NOMO-1 treated with dmso at 0.1 percent for 144 hours (cell line): ENCODE measurements around the gene LRRC1.

Source experiments
- DNase-seq: peaks from one replicate; lab custom pipeline; 2025; ENCODE audit not compliant: unreplicated experiment; lab: John Stamatoyannopoulos, UW

LRRC1 gene

GRCh38 chr6:53878808-53879207 lies 84.0 kb downstream of the LRRC1 start:
- DNase-seq: no peak

DNA sequence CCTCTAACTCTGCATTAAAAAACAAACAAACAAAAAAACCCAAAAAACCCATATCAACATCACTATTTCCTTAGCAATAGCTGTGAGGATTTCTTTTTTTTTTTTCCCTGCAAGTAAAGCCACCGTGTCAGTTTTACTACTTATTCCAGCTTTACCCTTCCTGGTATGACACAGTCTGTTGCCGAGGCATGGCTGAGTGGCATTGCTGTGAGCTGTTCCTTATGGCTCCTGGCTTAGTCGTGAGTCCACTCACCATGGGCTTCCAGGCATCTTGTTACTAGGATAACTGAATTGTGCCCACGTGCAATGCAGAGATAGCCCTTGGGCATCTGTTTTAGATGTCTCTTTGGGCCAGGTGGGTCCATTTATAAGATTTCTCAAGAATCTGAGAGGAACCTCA lies 84.8 kb downstream of the LRRC1 start:
- no peak for DNase-seq

DNA sequence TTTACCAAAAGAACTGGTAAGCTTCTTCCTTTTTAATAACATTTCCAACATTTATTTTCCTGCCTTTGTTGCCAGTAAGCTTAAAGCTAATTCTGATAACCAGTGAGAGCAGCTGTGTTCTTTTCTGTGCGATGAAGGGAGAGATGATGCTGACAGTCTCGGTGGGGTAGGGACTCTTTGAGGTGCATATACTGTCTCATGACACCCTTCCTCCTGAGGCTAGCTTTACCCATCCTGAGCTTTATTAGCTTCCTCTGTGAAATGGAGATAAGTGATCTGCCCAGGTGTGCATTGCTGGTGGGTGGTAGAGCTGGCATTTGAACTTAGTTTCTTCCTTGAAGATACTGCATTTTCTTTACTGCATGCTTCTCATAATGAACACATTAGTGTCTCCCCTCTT lies 92.5 kb downstream of the LRRC1 start:
- no peak for DNase-seq

GRCh38 chr6:53888931-53889330 lies 94.1 kb downstream of the LRRC1 start:
- DNase-seq: no peak

DNA sequence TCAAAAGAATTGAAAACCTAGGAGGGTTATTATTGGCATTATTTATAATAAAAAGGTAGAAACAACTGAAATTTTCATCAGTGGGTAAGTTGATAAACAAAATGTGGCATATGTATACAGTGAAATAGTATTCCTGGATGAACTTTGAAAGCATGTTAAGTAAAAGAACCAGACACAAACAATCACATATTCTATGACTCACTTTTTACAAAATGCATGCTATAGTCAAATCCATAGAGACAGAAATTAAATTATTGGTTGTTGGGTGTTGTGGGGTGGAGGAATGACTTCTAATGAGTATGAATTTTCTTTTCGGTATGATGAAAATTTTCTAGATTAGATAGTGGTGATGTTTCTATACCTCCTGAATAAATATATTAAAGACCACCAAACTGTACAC lies 94.6 kb downstream of the LRRC1 start:
- DNase-seq: no peak

- DNase-seq: no peak
These were observed 97.9 kb downstream of the LRRC1 start for GRCh38 chr6:53892707-53893106.

- no peak for DNase-seq
These were observed 99.3 kb downstream of the LRRC1 start for GRCh38 chr6:53894091-53894490.

DNA sequence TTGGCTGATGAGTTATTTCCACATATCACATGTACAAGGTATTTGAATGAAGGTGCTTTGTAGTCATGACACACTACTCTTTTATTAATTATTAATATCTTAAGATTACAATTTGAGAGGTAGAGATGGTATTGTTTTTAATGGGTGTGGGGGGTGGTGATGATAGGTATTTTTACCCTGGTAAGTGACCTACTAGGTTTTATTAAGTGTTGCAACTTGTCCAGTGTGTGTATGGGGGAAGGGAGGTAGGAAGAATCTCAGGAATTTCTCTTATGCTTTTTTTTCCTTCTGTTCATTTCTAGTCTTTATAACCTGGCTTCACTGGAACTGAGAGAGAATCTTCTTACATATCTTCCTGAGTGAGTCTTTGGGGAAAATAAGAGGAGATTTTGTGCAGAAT lies 101.4 kb downstream of the LRRC1 start:
- DNase-seq: no peak

DNA sequence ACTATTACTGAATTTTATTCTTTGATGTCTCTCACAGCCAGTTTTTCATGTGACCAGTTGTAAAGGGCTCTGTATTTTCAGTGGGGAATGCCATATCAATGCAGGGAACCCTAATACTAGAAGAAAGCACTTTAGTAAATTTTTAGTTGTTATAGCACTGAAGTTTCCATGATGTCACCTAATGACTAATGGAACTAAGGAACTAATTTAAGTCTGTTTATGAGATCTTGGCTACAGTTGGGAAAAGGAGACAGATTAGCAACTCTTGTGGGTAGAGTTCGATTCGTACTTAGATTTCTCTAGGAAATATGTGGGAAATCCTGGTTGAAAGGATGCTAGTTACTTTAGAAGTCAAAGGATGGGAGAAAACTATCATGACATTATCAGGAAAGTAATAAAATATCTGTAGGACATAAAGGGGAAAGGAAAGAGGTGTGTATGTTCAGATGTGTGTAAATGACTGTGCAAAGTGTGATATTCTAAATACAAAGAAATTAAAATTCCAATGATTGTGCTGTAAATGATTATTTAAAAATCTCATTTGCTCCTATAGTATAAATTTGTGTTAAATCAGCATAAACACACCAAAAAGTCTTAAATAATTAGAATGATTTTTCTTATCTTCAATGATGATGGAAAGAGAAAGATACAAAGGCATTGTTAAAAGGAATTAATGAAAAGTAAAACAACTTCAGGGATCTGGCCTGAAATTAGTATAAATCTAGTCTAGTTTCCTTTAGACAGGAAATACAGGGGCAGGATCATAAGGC lies 103.4 kb downstream of the LRRC1 start:
- DNase-seq: no peak

DNA sequence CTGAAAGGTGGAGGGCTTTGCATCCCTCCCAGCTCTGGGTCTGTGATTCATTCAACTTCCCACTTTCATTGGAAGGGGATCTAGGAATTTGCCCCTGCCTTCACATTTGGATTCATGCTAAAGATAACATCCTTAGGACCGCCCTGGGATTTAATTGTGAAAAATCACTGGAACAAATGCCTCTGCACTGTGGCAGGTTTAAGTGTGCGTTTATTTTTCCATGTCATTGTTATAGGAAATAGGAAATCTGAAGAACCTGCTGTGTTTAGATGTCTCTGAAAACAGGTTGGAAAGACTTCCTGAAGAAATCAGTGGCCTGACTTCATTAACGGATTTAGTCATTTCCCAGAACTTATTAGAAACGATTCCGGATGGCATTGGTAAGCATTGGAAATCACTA lies 104.7 kb downstream of the LRRC1 start:
- DNase-seq: no peak

DNA sequence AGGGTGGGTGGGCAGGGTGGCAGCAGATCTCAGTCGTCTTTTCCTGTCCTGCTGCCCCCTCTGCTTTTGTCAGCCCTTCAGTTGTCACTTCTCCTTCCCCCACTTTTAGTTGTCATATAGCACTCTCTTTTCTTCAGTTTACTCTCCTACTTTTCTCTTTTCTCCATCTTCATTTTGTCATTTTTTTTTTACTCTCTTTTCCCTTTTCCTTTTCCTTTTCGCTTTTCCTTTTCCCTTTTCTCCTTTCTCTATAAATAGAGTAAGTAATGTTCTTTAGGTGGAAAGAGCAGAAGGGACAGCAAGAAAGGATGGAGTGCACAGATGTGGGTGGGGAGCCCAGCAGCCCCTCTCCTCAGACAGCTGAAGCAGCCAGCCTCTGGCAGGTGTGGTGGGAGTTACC lies 108.6 kb downstream of the LRRC1 start:
- no peak for DNase-seq

DNA sequence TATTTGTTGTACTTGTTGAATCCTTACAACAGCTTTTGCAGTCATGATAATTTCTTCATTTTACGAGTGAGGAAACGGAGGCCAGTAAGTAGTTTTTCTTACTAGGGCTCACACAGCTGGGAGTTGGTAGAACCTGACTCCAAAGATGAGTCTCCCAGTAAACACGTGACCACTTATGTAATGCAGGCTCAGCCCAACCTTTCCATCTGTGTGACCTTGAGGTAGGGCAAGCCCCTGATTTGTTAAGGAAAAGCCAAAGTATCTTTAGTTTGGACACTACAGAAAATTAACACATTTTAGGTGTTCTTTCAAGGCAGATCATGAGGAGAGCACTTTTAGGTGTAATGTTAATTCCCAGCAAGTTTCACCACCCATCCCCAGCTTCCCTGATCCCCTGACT lies 111.3 kb downstream of the LRRC1 start:
- DNase-seq: no peak

- DNase-seq: no peak
These were observed 112.0 kb downstream of the LRRC1 start for GRCh38 chr6:53906842-53907241.

DNA sequence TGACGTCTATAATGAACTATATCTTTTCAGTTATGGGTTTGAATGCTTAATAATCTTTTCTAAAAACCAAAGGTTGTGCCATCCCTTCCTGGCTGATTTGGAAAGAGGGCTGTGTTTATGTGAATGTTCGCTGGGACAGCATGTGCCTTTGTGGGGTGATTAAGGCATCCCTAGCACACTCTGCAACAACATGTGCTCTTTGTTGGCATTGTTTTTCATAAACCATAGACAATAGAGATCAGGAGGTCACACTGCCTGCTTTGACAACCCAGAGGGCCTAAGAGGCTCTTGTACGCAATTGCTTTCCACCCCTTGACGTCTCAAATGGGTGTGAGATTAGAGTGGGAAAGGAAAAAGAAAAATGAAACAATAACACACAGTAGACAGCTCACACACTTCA lies 116.0 kb downstream of the LRRC1 start:
- DNase-seq: no peak

DNA sequence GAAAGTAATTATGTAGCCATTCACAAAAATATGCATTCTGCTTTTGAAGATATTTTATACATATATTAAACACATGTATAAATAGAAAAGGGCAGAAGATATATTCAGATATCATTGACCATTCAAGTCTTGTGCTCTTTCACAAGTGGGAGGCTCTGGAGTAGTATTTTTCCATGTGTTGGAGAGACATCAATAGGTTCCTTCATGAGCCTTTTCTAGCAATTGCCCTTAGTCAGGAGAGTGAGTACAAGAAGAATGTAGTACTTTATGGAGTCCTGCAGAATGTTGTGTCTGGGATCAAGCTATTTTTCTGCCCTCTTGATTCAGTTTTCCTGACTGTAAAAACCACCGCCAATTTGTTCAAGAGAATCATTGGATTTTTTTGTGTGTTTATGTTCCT lies 117.9 kb downstream of the LRRC1 start:
- DNase-seq: no peak

GRCh38 chr6:53913286-53913685 lies 118.5 kb downstream of the LRRC1 start:
- no peak for DNase-seq

DNA sequence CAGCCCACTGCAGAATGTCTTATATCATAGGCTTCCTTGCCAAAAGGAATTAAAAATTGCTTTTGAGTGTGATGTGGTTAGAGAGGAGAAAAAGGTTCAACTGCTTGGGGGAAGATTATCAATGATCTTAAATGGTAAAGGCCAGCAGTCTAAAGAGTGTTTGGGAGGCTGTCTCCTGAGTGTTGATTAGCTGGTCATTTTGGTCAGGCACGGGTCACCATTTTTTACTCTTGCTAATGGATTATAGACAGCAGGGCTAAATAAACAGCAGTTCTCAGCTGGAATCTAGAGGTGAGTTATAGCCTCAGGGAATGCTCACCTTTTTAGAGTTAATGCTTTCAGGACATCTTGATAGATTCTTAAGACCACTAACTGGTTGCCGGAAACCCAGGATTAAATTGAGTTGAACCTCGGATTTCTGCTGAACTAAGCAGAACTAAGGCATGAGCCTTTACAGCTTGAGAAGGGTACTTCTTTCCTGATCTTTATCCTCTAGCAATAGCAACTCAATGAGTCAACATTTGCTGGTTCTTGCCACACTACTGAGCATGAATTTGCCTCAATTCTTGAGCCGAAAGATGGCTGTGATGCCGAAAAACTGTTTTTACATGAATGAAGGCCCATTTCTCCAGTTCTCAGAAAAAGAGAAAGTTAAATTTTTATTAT lies 120.4 kb downstream of the LRRC1 start:
- DNase-seq: no peak

DNA sequence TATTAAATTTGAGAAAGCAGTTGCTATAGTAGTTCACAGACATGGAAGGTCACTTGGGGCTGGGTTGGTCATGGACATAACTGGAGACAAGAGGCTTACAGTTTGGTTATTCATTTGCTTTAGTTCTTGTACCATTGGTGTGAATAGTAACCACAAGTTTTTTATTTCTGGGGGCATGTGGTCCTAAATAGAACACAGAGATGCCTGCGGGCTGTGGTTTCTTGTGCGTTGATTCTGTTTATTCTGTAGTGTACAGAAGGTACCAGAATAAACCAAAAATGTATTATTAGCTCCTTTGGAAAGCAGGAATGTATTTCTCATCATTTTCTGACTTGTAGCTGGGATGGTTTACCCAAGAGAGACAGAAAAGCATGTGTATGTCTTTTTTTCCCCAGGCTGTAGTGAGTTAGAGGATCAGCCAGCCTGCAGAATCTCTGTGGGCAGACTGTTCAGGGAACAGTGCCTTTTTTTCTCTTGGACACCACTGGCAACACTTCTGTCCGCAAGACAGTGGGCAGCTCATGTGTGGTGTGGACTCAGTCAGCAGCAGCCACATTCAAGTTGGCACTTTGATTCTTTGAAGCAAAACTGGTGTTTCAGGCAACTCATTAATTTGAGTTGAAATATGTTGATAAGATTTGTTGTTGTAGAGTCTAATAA lies 122.1 kb downstream of the LRRC1 start:
- DNase-seq: no peak

- DNase-seq: no peak
These were observed 122.6 kb downstream of the LRRC1 start for GRCh38 chr6:53917464-53917842.

GRCh38 chr6:53918854-53919510 lies 124.2 kb downstream of the LRRC1 start:
- DNase-seq: peak; percentile 36

DNA sequence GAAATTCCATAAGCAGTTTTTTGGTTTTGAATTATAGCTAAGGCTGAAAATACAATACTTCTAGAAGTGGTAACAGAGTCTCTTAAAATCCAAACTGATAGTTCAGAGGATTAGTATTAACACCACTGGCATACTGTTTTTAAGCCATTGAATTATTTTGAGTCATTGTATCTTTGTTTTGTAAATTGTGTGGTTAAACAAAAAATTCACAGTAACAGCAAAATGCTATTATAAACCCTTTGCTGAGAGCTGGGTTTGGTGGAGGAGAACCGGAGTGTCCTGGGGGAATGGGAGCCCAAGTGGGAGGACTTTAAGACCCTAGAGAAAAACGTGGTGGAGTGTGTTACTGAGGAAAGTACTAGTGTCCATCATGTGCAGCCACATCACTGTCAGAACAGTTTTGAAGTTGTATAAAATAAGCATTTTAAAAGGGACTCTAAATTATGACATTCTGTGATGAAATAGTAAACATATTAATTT lies 125.1 kb downstream of the LRRC1 start:
- no peak for DNase-seq

GRCh38 chr6:53920881-53921280 lies 126.1 kb downstream of the LRRC1 start:
- no peak for DNase-seq
